ENCODE data around the gene SPAG6. TPM values are rescaled to one million over a fixed set of nuclear protein-coding genes. Genes with fewer than 3 reads are reported as not detected.

The SPAG6 gene
- total RNA-seq, 2 experiments from 2014 or later: 3.7 to 6.0 TPM

- CTCF ChIA-PET: interaction anchor here (0.7 to 3.4 kb wide), 2 partner anchors 21 to 52 kb away, joined by 3 to 13 read pairs; no protein-coding TSS in a partner anchor
- no peak for ATAC-seq
Measured at GRCh38 chr10:22317771-22318565, 27.3 kb upstream of the SPAG6 start.

GRCh38 chr10:22318772-22319171, 26.5 kb upstream of the SPAG6 start:
- Mint-ChIP-seq H3K36me3 (peaks cover 25% of the 10 kb centered on the region), H3K9me3 (ENCODE audit: low read depth) (no peaks in the 10 kb centered on the region), H3K27ac (no peak overlapping the region), H3K4me3 (no peak overlapping the region), H3K4me1 (peaks cover 56% of the 10 kb centered on the region), H3K27me3 (peaks cover 26% of the 10 kb centered on the region)
- DNase-seq (no peak), ATAC-seq (no peak)
- CTCF ChIA-PET: interaction anchor here (3.4 kb wide), 1 partner anchor 21 kb away, joined by 13 read pairs; no protein-coding TSS in a partner anchor

More at GRCh38 chr10:22317771-22318565, 27.3 kb upstream of the SPAG6 start:
- DNase-seq: no peak
- Mint-ChIP-seq H3K27ac (peak overlapping the region; percentile 28), H3K27me3 (peaks cover 18% of the 10 kb centered on the region), H3K4me3 (peak overlapping the region; percentile 93), H3K36me3 (peaks cover 20% of the 10 kb centered on the region), H3K4me1 (peaks cover 48% of the 10 kb centered on the region), H3K9me3 (ENCODE audit: low read depth) (no peaks in the 10 kb centered on the region)

GRCh38 chr10:22319547-22319979, 25.7 kb upstream of the SPAG6 start:
- no peaks in the 10 kb centered on the region for H3K9me3 Mint-ChIP-seq (ENCODE audit: low read depth)
- CTCF ChIA-PET: interaction anchor here (3.4 kb wide), 1 partner anchor 20 kb away, joined by 13 read pairs; no protein-coding TSS in a partner anchor
- no peak for DNase-seq

GRCh38 chr10:22319980-22320558, 25.2 kb upstream of the SPAG6 start:
- Mint-ChIP-seq H3K9me3 (ENCODE audit: low read depth) (no peaks in the 10 kb centered on the region), H3K27ac (peak overlapping the region; percentile 94), H3K36me3 (peaks cover 27% of the 10 kb centered on the region), H3K4me1 (peaks cover 63% of the 10 kb centered on the region), H3K27me3 (peaks cover 39% of the 10 kb centered on the region), H3K4me3 (peak overlapping the region; percentile 89)
- DNase-seq (no peak), ATAC-seq (no peak)
- CTCF ChIA-PET: interaction anchor here (3.4 kb wide), 1 partner anchor 19 kb away, joined by 13 read pairs; no protein-coding TSS in a partner anchor

More at GRCh38 chr10:22319547-22319979, 25.7 kb upstream of the SPAG6 start:
- peaks cover 34% of the 10 kb centered on the region for H3K27me3 Mint-ChIP-seq
- no peak overlapping the region for H3K27ac Mint-ChIP-seq
- no peak for ATAC-seq
- H3K36me3 Mint-ChIP-seq: peaks cover 27% of the 10 kb centered on the region
- H3K4me3 Mint-ChIP-seq: peak overlapping the region; percentile 89
- peaks cover 62% of the 10 kb centered on the region for H3K4me1 Mint-ChIP-seq

- ATAC-seq (peak; percentile 32), DNase-seq (peak; percentile 44)
- peaks cover 26% of the 10 kb centered on the region for H3K36me3 Mint-ChIP-seq
- peaks cover 40% of the 10 kb centered on the region for H3K27me3 Mint-ChIP-seq
- peaks cover 58% of the 10 kb centered on the region for H3K4me1 Mint-ChIP-seq
- H3K27ac Mint-ChIP-seq: peak within 1 kb of the TSS; percentile 94
- CTCF ChIA-PET: interaction anchor here (2.5 to 3.4 kb wide), 2 partner anchors 19 to 20 kb away, joined by 7 to 13 read pairs; no protein-coding TSS in a partner anchor
- peak within 1 kb of the TSS; percentile 89 for H3K4me3 Mint-ChIP-seq
- no peaks in the 10 kb centered on the region for H3K9me3 Mint-ChIP-seq (ENCODE audit: low read depth)
Measured at GRCh38 chr10:22320591-22321155, 24.6 kb upstream of the SPAG6 start, which contains the start of gene BMI1. TSS of gene BMI1 (plus strand) at chr10:22321099. CDS start at chr10:22326450, 5,351 bp downstream.

- CTCF ChIA-PET: interaction anchor here (2.5 kb wide), 1 partner anchor 19 kb away, joined by 7 read pairs; no protein-coding TSS in a partner anchor
- H3K36me3 Mint-ChIP-seq: peaks cover 27% of the 10 kb centered on the region
- peak; percentile 34 for ATAC-seq
- H3K4me3 Mint-ChIP-seq: peak overlapping the region; percentile 76
- H3K27me3 Mint-ChIP-seq: peaks cover 40% of the 10 kb centered on the region
- H3K4me1 Mint-ChIP-seq: peaks cover 62% of the 10 kb centered on the region
- H3K27ac Mint-ChIP-seq: peak overlapping the region; percentile 80
- DNase-seq: peak; percentile 72
- H3K9me3 Mint-ChIP-seq (ENCODE audit: low read depth): no peaks in the 10 kb centered on the region
Measured at GRCh38 chr10:22321156-22321923, 24.0 kb upstream of the SPAG6 start.

GRCh38 chr10:22321924-22322640, 23.2 kb upstream of the SPAG6 start:
- DNase-seq (no peak), ATAC-seq (peak; percentile 9)
- H3K36me3 Mint-ChIP-seq: peaks cover 30% of the 10 kb centered on the region
- H3K27ac Mint-ChIP-seq: peak overlapping the region; percentile 63
- H3K9me3 Mint-ChIP-seq (ENCODE audit: low read depth): no peaks in the 10 kb centered on the region
- peak overlapping the region; percentile 79 for H3K4me3 Mint-ChIP-seq
- CTCF ChIA-PET: interaction anchor here (2.5 kb wide), 1 partner anchor 18 kb away, joined by 7 read pairs; no protein-coding TSS in a partner anchor
- peaks cover 62% of the 10 kb centered on the region for H3K4me1 Mint-ChIP-seq
- H3K27me3 Mint-ChIP-seq: peaks cover 40% of the 10 kb centered on the region

- H3K36me3 Mint-ChIP-seq: peaks cover 32% of the 10 kb centered on the region
- no peak for ATAC-seq
- peaks cover 40% of the 10 kb centered on the region for H3K27me3 Mint-ChIP-seq
- DNase-seq: no peak
- H3K9me3 Mint-ChIP-seq (ENCODE audit: low read depth): no peaks in the 10 kb centered on the region
- H3K4me1 Mint-ChIP-seq: peaks cover 58% of the 10 kb centered on the region
- H3K27ac Mint-ChIP-seq: peak overlapping the region; percentile 63
- peak overlapping the region; percentile 79 for H3K4me3 Mint-ChIP-seq
- CTCF ChIA-PET: interaction anchor here (2.5 kb wide), 1 partner anchor 17 kb away, joined by 7 read pairs; no protein-coding TSS in a partner anchor
Measured at GRCh38 chr10:22322641-22323160, 22.6 kb upstream of the SPAG6 start.

- DNase-seq (no peak), ATAC-seq (no peak)
- Mint-ChIP-seq H3K4me3 (peak overlapping the region; percentile 79), H3K9me3 (ENCODE audit: low read depth) (no peaks in the 10 kb centered on the region), H3K36me3 (peaks cover 28% of the 10 kb centered on the region), H3K4me1 (peaks cover 50% of the 10 kb centered on the region), H3K27me3 (peaks cover 40% of the 10 kb centered on the region), H3K27ac (no peak overlapping the region)
- CTCF ChIA-PET: interaction anchor here (1.1 to 2.5 kb wide), 3 partner anchors 16 to 162 kb away, joined by 3 to 7 read pairs (median 3); no protein-coding TSS in a partner anchor
Measured at GRCh38 chr10:22323538-22324305, 21.6 kb upstream of the SPAG6 start.

- Mint-ChIP-seq H3K4me1 (peaks cover 47% of the 10 kb centered on the region), H3K27me3 (peaks cover 40% of the 10 kb centered on the region), H3K27ac (no peak overlapping the region), H3K9me3 (ENCODE audit: low read depth) (no peaks in the 10 kb centered on the region), H3K36me3 (peaks cover 30% of the 10 kb centered on the region), H3K4me3 (peak overlapping the region; percentile 79)
- CTCF ChIA-PET: interaction anchor here (1.1 to 1.5 kb wide), 2 partner anchors 15 to 161 kb away, joined by 3 read pairs; no protein-coding TSS in a partner anchor
- DNase-seq (no peak), ATAC-seq (no peak)
Measured at GRCh38 chr10:22324413-22324812, 20.9 kb upstream of the SPAG6 start.

GRCh38 chr10:22324893-22325271, 20.4 kb upstream of the SPAG6 start:
- CTCF ChIA-PET: interaction anchor here (1.1 to 1.5 kb wide), 2 partner anchors 15 to 161 kb away, joined by 3 read pairs; no protein-coding TSS in a partner anchor
- peaks cover 34% of the 10 kb centered on the region for H3K36me3 Mint-ChIP-seq

More at GRCh38 chr10:22324893-22325271, 20.4 kb upstream of the SPAG6 start:
- Mint-ChIP-seq H3K4me3 (peak overlapping the region; percentile 79), H3K9me3 (ENCODE audit: low read depth) (no peaks in the 10 kb centered on the region), H3K4me1 (peaks cover 42% of the 10 kb centered on the region), H3K27me3 (peaks cover 37% of the 10 kb centered on the region), H3K27ac (peak overlapping the region; percentile 48)
- DNase-seq (no peak), ATAC-seq (no peak)
